Measurements from ENCODE around the gene IPO7.
"Not testable (repeated sequence)": the region's sequence is repeated elsewhere in the genome, so short reads cannot be mapped to it uniquely, and the experiment has no call there.

IPO7 gene

DNA sequence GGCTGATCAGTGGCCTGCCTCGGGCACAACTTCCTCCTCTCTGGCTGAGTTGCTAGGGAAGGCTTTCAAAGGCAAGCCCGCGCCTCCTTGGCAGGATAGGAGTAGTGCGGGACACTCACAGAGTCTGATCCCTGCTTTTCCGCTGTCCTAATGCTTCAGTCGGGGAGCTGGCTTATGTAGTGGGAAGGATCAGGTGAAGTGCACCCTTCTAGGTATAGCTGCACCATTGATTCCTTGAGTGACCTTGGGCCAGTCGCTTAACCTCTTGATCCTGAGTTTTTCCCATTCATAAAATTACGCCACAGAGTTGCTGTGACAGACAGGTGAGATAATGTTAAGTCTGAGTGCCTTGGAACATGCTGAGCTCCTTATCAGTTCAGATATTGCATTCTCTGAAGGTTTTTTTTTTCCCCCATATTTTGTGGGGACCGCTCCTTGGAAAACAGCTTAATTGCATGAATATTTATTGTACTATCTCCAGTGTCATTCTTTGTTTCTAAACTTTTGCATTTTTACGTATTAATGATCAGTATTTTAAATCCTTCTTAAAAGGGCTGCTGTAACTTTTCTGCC lies 961 bp downstream of the IPO7 start:
- no peaks in the 10 kb centered on the region for H3K27me3 Mint-ChIP-seq
- peaks cover 6% of the 10 kb centered on the region for H3K36me3 Mint-ChIP-seq
- H3K4me3 Mint-ChIP-seq, result peak overlapping the region; percentile 96
- H3K9me3 Mint-ChIP-seq, result no peaks in the 10 kb centered on the region
- H3K4me1 Mint-ChIP-seq, result peaks cover 36% of the 10 kb centered on the region
- H3K27ac Mint-ChIP-seq, result peak overlapping the region; percentile 97

DNA sequence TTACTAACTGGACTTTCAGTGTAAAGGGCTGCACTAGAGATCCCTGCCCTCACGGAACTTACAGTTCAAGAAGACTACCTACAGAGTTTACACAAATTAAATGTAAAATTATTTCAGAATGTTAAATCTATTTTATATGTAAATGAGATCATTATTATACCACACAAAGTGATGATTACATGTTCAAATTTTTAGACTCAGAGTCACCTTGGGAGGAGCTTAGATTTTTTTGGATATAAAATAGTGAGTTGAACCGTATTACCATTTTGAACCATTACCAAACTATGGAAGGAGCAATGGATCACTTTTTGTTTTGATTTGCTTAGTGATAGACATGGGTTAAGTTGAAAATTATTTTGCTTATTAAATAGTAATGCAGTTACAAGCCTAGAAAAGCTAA lies 1.6 kb downstream of the IPO7 start:
- Mint-ChIP-seq H3K9me3 (no peaks in the 10 kb centered on the region), H3K27ac (no peak overlapping the region), H3K4me3 (peak overlapping the region; percentile 96), H3K27me3 (no peaks in the 10 kb centered on the region), H3K4me1 (peaks cover 37% of the 10 kb centered on the region), H3K36me3 (peaks cover 6% of the 10 kb centered on the region)

DNA sequence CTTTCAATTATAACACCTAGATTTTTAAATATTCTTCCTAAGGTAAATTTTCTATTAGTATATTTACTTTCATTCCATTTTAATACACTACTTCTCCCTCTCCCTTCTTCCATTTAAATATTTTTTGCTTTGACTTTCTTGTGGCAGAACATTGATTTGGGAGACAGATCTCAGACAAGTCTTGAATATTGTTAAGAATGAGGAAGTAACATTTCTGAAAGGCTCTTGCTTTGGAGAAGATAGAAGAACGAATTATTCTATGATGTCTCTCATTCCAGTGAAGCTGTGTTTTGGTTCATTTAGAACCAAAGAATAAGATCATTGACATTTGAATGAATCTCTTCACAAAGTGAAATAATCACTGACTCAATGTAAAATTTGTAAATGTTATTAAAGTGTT lies 2.4 kb downstream of the IPO7 start:
- H3K4me3 Mint-ChIP-seq, result peak overlapping the region; percentile 96
- no peaks in the 10 kb centered on the region for H3K9me3 Mint-ChIP-seq
- H3K4me1 Mint-ChIP-seq, result peaks cover 37% of the 10 kb centered on the region
- H3K27ac Mint-ChIP-seq, result no peak overlapping the region
- peaks cover 6% of the 10 kb centered on the region for H3K36me3 Mint-ChIP-seq
- H3K27me3 Mint-ChIP-seq, result no peaks in the 10 kb centered on the region

DNA sequence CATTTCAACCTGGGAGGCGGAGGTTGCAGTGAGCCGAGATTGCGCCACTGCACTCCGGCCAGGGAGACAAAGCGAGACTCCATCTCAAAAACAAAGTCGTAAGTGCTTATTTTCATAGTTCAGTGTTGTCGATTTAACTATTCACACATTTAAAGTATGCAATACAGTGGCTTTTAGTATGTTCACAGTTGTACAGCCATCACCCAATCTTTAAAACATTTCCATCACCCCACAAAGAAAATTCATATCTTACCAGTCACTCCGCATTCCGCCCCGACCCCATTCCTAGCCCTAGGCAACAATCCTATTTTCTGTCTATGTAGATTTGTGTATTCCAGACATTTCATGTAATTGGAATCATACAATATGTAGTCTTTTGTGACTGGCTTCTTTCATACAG lies 11.9 kb downstream of the IPO7 start:
- Mint-ChIP-seq H3K4me3 (peak overlapping the region; percentile 49), H3K4me1 (peaks cover 65% of the 10 kb centered on the region), H3K27me3 (no peaks in the 10 kb centered on the region), H3K36me3 (peaks cover 11% of the 10 kb centered on the region), H3K27ac (peak overlapping the region; percentile 46), H3K9me3 (no peaks in the 10 kb centered on the region)

DNA sequence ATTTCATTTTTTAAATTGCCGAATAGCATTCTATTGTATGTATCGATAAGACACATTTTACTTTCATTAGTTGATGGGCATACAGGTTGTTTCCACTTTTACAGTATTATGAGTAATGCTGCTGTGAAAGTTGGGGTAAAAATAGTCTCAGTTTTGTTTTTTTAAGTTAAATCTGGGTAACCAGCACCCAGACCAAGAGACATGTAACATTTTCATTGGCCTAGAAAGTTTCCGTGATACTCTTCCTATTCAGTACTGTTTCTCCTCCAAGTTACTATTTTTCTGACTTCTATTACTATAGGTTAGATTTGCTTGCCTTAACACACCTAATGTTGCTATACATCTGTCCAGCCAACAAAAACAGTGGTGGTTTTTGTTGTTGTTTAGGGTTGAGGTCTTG lies 12.3 kb downstream of the IPO7 start:
- H3K27me3 Mint-ChIP-seq, result no peaks in the 10 kb centered on the region
- peak overlapping the region; percentile 46 for H3K27ac Mint-ChIP-seq
- H3K9me3 Mint-ChIP-seq, result no peaks in the 10 kb centered on the region
- H3K4me3 Mint-ChIP-seq, result peak overlapping the region; percentile 49
- H3K36me3 Mint-ChIP-seq, result peaks cover 11% of the 10 kb centered on the region
- peaks cover 66% of the 10 kb centered on the region for H3K4me1 Mint-ChIP-seq

DNA sequence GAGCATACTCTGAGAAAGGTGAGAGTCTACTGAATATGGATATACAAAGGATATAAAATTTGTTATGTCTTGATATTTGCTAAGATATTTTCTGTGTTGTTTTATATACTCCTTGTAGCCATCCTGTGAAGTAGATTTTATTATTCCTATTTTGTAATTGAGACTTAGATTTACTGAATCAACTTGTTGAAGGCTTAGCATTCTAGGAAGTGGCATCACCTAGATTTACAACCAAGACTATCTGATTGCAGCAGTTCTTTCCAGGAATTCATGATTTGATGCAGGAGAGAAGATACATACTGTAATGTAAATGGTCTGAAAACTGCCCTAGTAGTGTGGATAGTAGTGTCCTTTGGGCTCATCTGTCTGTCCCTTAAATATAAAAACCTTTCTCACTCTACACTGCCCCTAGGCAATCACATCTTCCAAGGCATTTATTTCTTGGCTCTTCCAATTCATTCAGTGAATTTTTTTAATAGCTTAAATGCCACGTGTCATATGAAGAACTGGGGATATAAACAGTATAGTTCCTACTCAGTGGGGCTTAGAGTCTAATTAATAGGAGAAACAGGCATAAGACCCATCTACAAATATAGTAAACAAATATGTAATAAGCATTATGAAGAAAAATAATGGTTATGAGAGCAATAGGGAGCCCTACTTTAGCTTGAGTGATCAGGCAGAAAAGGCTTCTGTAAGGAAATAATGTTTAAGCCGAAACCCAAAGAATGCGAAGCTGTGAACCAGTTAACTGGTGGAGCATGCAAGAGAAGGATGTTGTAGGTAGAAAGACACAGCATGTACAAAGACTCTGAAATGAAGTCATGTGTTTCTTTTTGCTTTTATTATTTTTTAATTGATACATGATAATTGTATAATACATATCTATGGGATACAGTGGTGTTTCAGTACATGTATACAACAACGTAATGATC lies 13.6 kb downstream of the IPO7 start:
- H3K9me3 Mint-ChIP-seq, result no peaks in the 10 kb centered on the region
- peak overlapping the region; percentile 39 for H3K4me3 Mint-ChIP-seq
- peaks cover 58% of the 10 kb centered on the region for H3K4me1 Mint-ChIP-seq
- H3K27ac Mint-ChIP-seq, result no peak overlapping the region
- H3K36me3 Mint-ChIP-seq, result peaks cover 11% of the 10 kb centered on the region
- H3K27me3 Mint-ChIP-seq, result no peaks in the 10 kb centered on the region

DNA sequence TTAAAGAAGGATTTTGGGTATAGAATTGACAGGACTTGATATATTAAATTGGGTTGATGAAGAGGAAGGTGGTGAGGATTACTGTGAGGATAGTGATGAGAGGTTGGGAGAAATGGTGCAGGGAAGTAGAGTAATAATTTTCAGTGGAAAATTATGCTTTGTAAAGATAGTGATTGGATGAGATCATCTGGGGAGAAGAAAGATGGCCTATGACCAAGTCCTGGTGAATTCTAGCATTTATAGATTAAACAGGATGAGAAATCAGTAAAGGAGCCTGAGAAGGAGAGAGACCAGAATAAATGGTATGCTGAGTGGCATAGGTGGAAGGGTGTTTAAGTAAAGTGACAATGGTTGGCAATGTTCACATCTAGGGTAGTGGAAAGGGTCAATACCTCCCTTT lies 15.0 kb downstream of the IPO7 start:
- Mint-ChIP-seq H3K9me3 (no peaks in the 10 kb centered on the region), H3K4me1 (peaks cover 48% of the 10 kb centered on the region), H3K4me3 (no peak overlapping the region), H3K27me3 (no peaks in the 10 kb centered on the region), H3K27ac (peak overlapping the region; percentile 3), H3K36me3 (peaks cover 9% of the 10 kb centered on the region)

DNA sequence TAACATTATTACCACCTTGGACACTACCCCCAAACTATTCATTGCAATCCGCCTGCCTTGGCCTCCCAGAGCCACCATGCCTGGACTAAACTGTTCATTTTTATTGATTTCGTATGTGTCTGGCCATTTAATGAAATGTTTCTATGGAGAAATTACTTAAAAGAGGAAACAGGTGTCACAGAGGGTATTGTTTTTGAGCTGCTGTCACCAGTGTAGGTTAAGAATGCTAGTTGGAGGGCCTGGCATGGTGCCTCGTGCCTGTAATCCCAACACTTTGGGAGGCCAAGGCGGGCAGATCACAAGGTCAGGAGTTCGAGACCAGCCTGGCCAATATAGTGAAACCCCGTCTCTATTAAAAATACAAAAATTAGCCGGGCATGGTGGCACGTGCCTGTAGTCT lies 17.4 kb downstream of the IPO7 start:
- Mint-ChIP-seq H3K36me3 (peaks cover 11% of the 10 kb centered on the region), H3K4me1 (peaks cover 41% of the 10 kb centered on the region)
- not testable (repeated sequence) for H3K9me3 Mint-ChIP-seq, H3K27ac Mint-ChIP-seq, H3K4me3 Mint-ChIP-seq, H3K27me3 Mint-ChIP-seq

DNA sequence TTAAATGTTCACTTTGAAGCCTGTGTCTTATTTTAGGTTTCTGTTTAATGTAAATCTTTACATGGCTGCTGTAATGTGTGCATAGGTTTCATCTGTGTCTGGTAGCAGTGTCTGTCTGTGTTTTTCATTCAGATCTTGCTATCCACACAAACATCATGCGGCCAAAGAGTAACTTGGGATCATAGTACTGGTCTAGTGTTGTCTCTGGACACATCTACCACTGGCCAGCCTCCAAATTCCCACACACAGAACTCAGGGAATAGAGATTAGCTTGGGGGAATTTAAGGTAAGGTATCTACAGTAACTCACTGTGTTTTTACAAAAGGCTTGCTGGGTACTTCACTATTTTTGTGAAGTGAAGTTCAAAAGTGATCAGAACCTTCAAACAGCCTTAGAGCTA lies 44.3 kb downstream of the IPO7 start:
- Mint-ChIP-seq H3K27me3 (no peaks in the 10 kb centered on the region), H3K27ac (no peak overlapping the region), H3K4me1 (no peaks in the 10 kb centered on the region), H3K36me3 (peaks cover 11% of the 10 kb centered on the region), H3K4me3 (no peak overlapping the region), H3K9me3 (no peaks in the 10 kb centered on the region)

DNA sequence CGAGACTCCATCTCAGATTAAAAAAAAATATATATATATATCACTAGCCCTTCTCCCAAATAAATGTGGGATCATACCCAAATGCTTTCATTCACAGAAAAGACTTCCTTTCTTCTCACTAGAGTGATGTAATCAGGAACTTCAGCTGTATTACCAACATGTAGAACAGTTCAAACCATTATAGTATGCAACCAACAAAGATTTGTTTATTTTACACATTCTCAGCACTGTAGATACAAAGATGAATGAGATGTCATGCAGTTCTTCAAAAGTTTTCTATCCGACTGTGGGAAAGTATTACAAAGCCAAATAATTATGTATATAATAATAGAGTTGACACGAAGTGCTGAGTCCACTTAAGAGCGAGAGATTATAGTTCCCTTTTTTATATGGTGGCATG lies 54.2 kb downstream of the IPO7 start:
- H3K36me3 Mint-ChIP-seq, result peaks cover 26% of the 10 kb centered on the region
- H3K9me3 Mint-ChIP-seq, result no peaks in the 10 kb centered on the region
- no peak overlapping the region for H3K27ac Mint-ChIP-seq
- no peaks in the 10 kb centered on the region for H3K27me3 Mint-ChIP-seq
- H3K4me1 Mint-ChIP-seq, result no peaks in the 10 kb centered on the region
- no peak overlapping the region for H3K4me3 Mint-ChIP-seq

DNA sequence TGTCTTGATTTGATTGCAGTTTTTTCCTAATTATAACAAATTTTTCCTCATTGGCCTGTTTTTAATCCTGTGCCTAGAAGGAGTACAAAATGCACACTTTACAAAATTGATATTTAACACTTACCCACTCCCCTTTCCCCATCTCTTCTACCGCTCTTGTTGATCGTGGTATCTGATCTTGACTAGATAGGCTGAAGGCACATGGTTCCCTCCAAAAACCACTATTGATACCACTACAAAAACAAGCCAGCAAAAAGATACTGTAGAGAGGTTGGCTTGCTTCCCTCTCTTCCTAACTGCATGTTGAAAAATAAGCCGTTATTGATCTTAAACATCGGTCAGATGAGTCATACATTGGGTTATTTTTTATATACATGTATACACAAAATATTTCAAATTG lies 61.8 kb downstream of the IPO7 start:
- no peaks in the 10 kb centered on the region for H3K27me3 Mint-ChIP-seq
- H3K36me3 Mint-ChIP-seq, result peaks cover 10% of the 10 kb centered on the region
- H3K4me1 Mint-ChIP-seq, result peaks cover 15% of the 10 kb centered on the region
- no peak overlapping the region for H3K27ac Mint-ChIP-seq
- no peak overlapping the region for H3K4me3 Mint-ChIP-seq
- no peaks in the 10 kb centered on the region for H3K9me3 Mint-ChIP-seq

DNA sequence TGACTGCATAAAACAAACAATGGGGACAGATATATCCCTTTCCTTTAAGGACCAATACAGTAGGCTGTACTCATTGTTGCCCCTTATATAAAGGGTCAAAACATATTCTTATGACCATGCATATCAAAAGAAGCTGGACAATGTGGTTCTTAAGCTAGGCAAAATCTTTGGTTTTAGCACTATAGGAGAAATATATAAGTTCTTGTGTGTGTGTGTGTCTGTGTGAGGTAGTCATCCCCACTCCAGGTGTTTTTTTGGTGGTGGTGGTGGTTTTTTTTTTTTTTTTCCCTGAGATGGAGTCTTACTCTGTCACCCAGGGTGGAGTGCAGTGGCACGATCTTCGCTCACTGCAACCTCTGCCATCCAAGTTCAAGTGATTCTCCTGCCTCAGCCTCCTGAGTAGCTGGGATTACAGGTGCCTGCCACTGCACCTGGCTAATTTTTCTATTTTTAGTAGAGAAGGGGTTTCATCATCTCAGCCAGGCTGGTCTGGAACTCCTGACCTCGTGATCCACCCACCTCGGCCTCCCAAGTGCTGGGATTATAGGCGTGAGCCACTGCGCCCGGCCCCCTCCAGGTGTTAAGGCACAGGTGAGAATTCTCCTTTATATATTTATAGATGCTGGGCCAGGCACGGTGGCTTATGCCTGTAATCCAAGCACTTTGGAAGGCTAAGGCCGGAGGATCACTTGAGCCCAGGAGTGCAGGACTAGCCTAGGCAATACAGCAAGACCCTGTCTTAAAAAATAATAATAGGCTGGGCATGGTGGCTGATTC lies 64.3 kb downstream of the IPO7 start:
- Mint-ChIP-seq H3K4me3 (no peak overlapping the region), H3K4me1 (peaks cover 15% of the 10 kb centered on the region), H3K27ac (no peak overlapping the region), H3K27me3 (no peaks in the 10 kb centered on the region), H3K36me3 (peaks cover 7% of the 10 kb centered on the region), H3K9me3 (no peaks in the 10 kb centered on the region)

DNA sequence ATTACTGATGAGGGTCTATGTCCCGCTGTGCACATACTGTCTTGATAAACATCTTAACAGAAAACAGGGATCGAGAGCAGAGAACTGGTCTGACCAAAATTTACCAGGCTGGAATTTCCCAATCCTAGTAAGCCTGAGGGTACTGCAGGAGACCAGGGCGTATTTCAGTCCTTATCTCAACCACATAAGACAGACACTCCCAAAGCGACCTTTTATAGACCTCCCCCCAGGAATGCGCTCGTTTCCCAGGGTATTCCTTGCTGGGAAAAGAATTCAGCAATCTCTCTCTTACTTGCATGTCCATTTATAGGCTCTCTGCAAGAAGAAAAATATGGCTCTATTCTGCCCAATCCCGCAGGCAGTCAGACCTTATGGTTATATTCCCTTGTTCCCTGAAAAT lies 67.6 kb downstream of the IPO7 start:
- H3K27ac Mint-ChIP-seq, result peak overlapping the region; percentile 35
- H3K9me3 Mint-ChIP-seq, H3K4me1 Mint-ChIP-seq, H3K27me3 Mint-ChIP-seq, H3K4me3 Mint-ChIP-seq, H3K36me3 Mint-ChIP-seq: not testable (repeated sequence)

DNA sequence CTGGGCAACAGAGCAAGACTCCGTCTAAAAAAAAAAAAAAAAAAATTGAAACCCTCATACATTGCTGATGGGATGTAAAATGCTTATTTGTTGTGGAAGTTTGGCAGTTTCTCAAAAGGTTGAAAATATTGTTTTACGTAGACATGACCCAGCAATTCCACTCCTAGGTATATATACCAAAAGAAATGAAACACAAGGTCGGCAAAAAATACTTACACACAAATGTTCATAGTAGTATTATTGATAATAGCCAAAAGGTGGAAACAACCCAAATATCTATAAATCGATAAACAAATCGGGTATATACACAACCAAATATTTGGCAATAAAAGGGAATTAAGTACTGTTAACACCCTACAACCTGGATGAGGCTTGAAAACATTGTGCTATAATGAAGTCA lies 71.3 kb downstream of the IPO7 start:
- Mint-ChIP-seq H3K4me3 (no peak overlapping the region), H3K9me3 (no peaks in the 10 kb centered on the region), H3K36me3 (peaks cover 6% of the 10 kb centered on the region), H3K27me3 (no peaks in the 10 kb centered on the region), H3K4me1 (peaks cover 4% of the 10 kb centered on the region), H3K27ac (peak overlapping the region; percentile 4)

DNA sequence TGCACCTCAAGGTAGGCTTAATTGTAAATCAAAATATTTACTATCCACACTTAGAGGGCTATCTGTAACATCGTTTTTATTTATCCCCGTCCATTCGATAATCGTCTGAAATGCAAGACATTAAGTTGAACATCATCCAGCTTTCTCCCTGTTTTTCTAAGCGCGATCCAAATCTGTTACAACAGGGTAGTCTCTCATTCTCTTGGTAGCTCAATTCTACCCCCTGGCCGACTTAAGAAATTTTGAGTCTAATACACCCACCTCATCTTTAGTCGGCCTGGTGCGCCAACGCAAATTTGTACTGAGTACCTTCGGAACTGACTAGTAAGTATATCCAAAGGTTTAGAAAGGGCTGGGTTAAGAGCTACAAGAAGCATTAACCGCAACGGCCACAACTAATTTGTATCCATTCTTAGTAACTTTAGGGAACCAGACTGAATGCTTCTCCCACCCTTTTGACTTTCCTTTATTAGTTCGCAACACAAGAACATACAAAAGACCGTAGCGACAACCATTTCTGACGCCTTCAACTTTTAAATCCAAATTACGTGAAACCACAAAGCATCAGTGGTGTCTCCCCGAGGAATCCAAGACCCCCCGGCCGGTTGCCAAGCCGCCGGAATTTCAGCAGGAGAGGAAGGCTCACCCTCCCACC lies 75.3 kb downstream of the IPO7 start:
- peak overlapping the region; percentile 99 for H3K27ac Mint-ChIP-seq
- peaks cover 8% of the 10 kb centered on the region for H3K36me3 Mint-ChIP-seq
- peaks cover 25% of the 10 kb centered on the region for H3K4me1 Mint-ChIP-seq
- H3K9me3 Mint-ChIP-seq, result no peaks in the 10 kb centered on the region
- no peaks in the 10 kb centered on the region for H3K27me3 Mint-ChIP-seq
- H3K4me3 Mint-ChIP-seq, result peak overlapping the region; percentile 96

Measured in activated naive CD4-positive, alpha-beta T cell treated with anti-CD3 and anti-CD28 coated beads, Interleukin-2, amount 50 U/mL, for 24 hours (primary cell).